H1 (cell line): ENCODE results near the gene EPHA1. TPM values are rescaled to one million over a fixed set of nuclear protein-coding genes. Genes with fewer than 3 reads are reported as not detected.

Experiments used
- CTCF ChIA-PET: fragments of 300-600 bp; sonication (Branson Sonifier 250); formaldehyde crosslinking; loops from one replicate; lab custom pipeline; 2021; ENCODE audit not compliant: partially characterized antibody; lab: Charles Lee
- POLR2A ChIA-PET: fragments of 300-600 bp; sonication (Branson Sonifier 250); formaldehyde crosslinking; loops from one replicate; lab custom pipeline; 2021; ENCODE audit warnings: inconsistent platforms; ENCODE audit not compliant: partially characterized antibody; lab: Charles Lee
- DNase-seq, 2 experiments: peaks; one replicate each; pipeline versions ENCODE4 v3.0.0 to v3.0.0-alpha.2; 2010 to 2022; ENCODE audit warnings: low spot score in 2 of 2, low read depth in 1 of 2, mixed read lengths in 1 of 2
- FAIRE-seq: peaks from 2 replicates; lab custom pipeline; 2011; peaks lifted over from hg19 to GRCh38; lab: Jason Lieb, UNC
- H2AFZ ChIP-seq: 2 replicates; pipeline ENCODE4 v1.8.1; 2012; ENCODE audit warnings: low read length, inconsistent platforms
- H2AK5ac ChIP-seq: 2 replicates; pipeline ENCODE4 v1.6.1; 2013; ENCODE audit warnings: low read depth, low read length
- H2BK120ac ChIP-seq: replicated peaks from 2 replicates; pipeline ENCODE3; 2013; ENCODE audit warnings: low read depth, low read length, inconsistent platforms
- H2BK12ac ChIP-seq: 2 replicates; pipeline ENCODE4 v1.6.1; 2013; ENCODE audit warnings: low read depth, low read length
- H2BK15ac ChIP-seq: 2 replicates; pipeline ENCODE4 v1.6.1; 2013; ENCODE audit warnings: low read length
- H2BK20ac ChIP-seq: 2 replicates; pipeline ENCODE4 v1.6.1; 2013; ENCODE audit warnings: low read length
- H2BK5ac ChIP-seq: 2 replicates; pipeline ENCODE4 v1.6.1; 2013; ENCODE audit warnings: low read depth, low read length
- H3K14ac ChIP-seq: 2 replicates; pipeline ENCODE4 v1.6.1; 2013; ENCODE audit warnings: inconsistent platforms; ENCODE audit not compliant: insufficient read length
- H3K18ac ChIP-seq: 2 replicates; pipeline ENCODE4 v1.6.1; 2013; ENCODE audit warnings: low read length; ENCODE audit errors: extremely low read depth
- H3K23ac ChIP-seq: 2 replicates; pipeline ENCODE4 v1.6.1; 2013; ENCODE audit warnings: inconsistent platforms; ENCODE audit not compliant: insufficient read length
- H3K23me2 ChIP-seq: 2 replicates; pipeline ENCODE4 v1.6.1; 2013; ENCODE audit warnings: low read depth, low read length
- H3K27ac ChIP-seq: 2 replicates; pipeline ENCODE4 v1.6.1; 2011; ENCODE audit warnings: low read depth, low read length, inconsistent platforms
- H3K27me3 ChIP-seq, 4 experiments: replicated peaks in 1 of 4; 1 replicate in 1 of 4; 2 replicates in 3 of 4; pipeline versions ENCODE4 v1.6.1 to v1.8.1; 2011 to 2013; ENCODE audit warnings: low read length in 3 of 4, mild to moderate bottlenecking in 3 of 4, inconsistent platforms in 2 of 4, mixed read lengths in 2 of 4, moderate library complexity in 1 of 4; ENCODE audit not compliant: control insufficient read depth in 3 of 4, insufficient read depth in 3 of 4; ENCODE audit errors: extremely low read depth in 1 of 4
- H3K36me3 ChIP-seq, 4 experiments: 2 replicates each; pipeline versions ENCODE4 v1.6.1 to v1.8.1; 2011 to 2013; ENCODE audit warnings: mild to moderate bottlenecking in 4 of 4, low read length in 3 of 4, moderate library complexity in 2 of 4, control low read depth in 1 of 4, inconsistent platforms in 1 of 4; ENCODE audit not compliant: insufficient read depth in 4 of 4, control insufficient read depth in 2 of 4
- H3K4ac ChIP-seq: replicated peaks from 2 replicates; pipeline ENCODE3; 2013; ENCODE audit warnings: low read length, low read depth, mixed read lengths, inconsistent platforms; ENCODE audit not compliant: insufficient read length
- H3K4me1 ChIP-seq, 4 experiments: replicated peaks in 1 of 4; 1 replicate in 1 of 4; 2 replicates in 3 of 4; pipeline versions ENCODE4 v1.6.1 to v1.8.1; 2011 to 2013; ENCODE audit warnings: low read length in 3 of 4, inconsistent platforms in 2 of 4, mixed read lengths in 1 of 4; ENCODE audit not compliant: insufficient read depth in 4 of 4, control insufficient read depth in 3 of 4
- H3K4me2 ChIP-seq, 2 experiments: 2 replicates each; pipeline versions ENCODE4 v1.6.1 to v1.8.1; 2011 to 2013; ENCODE audit warnings: low read depth in 2 of 2, low read length in 2 of 2, control low read depth in 1 of 2, inconsistent platforms in 1 of 2, mild to moderate bottlenecking in 1 of 2; ENCODE audit not compliant: insufficient read depth in 1 of 2
- H3K4me3 ChIP-seq, 4 experiments: fragments of 200-600, 300-600 bp in 1 of 4; sonication (generic), shearing (Covaris generic), sonication (Bioruptor Twin) in 1 of 4; 2 replicates each; pipeline versions ENCODE4 v1.5.1 to v1.8.1; 2011 to 2016; ENCODE audit warnings: low read length in 4 of 4, low read depth in 3 of 4, control low read depth in 2 of 4, inconsistent platforms in 2 of 4, mild to moderate bottlenecking in 2 of 4, mixed read lengths in 1 of 4, moderate library complexity in 1 of 4; ENCODE audit not compliant: insufficient read depth in 2 of 4; ENCODE audit errors: extremely low read depth in 1 of 4
- H3K56ac ChIP-seq: replicated peaks from 2 replicates; pipeline ENCODE3; 2013; ENCODE audit warnings: low read depth, mild to moderate bottlenecking, mixed read lengths, low read length, inconsistent platforms; ENCODE audit not compliant: insufficient read length
- H3K79me1 ChIP-seq: 2 replicates; pipeline ENCODE4 v1.6.1; 2013; ENCODE audit warnings: low read depth, low read length, control low read depth
- H3K79me2 ChIP-seq, 2 experiments: 2 replicates each; pipeline versions ENCODE4 v1.6.1 to v1.8.1; 2012 to 2013; ENCODE audit warnings: low read length in 2 of 2, mild to moderate bottlenecking in 2 of 2, inconsistent platforms in 1 of 2; ENCODE audit not compliant: insufficient read depth in 2 of 2, control insufficient read depth in 1 of 2
- H3K9ac ChIP-seq, 4 experiments: replicated peaks in 1 of 4; 1 replicate in 1 of 4; 2 replicates in 3 of 4; pipeline versions ENCODE4 v1.6.1 to v1.8.1; 2011 to 2013; ENCODE audit warnings: low read depth in 3 of 4, low read length in 3 of 4, control low read depth in 2 of 4, mild to moderate bottlenecking in 2 of 4, moderate library complexity in 2 of 4, inconsistent platforms in 1 of 4; ENCODE audit errors: extremely low read depth in 1 of 4
- H3K9me3 ChIP-seq, 2 experiments: 2 replicates each; pipeline versions ENCODE4 v1.6.1 to v1.8.1; 2012 to 2013; ENCODE audit warnings: mild to moderate bottlenecking in 2 of 2, moderate library complexity in 2 of 2, control low read depth in 1 of 2, inconsistent platforms in 1 of 2, low read depth in 1 of 2, low read length in 1 of 2, mixed read lengths in 1 of 2; ENCODE audit not compliant: insufficient read depth in 2 of 2
- H4K20me1 ChIP-seq, 2 experiments: replicated peaks in 1 of 2; 2 replicates each; pipeline versions ENCODE3 to v1.8.1; 2011 to 2013; ENCODE audit warnings: inconsistent platforms in 2 of 2, low read length in 2 of 2, mild to moderate bottlenecking in 1 of 2; ENCODE audit not compliant: insufficient read depth in 2 of 2, control insufficient read depth in 1 of 2
- H4K5ac ChIP-seq: 2 replicates; pipeline ENCODE4 v1.6.1; 2013; ENCODE audit warnings: low read length, low read depth, mixed read lengths, inconsistent platforms; ENCODE audit not compliant: insufficient read length
- H4K8ac ChIP-seq: 2 replicates; pipeline ENCODE4 v1.8.0; 2013; ENCODE audit warnings: mild to moderate bottlenecking, moderate library complexity, low read length, inconsistent platforms; ENCODE audit not compliant: insufficient read depth; ENCODE audit errors: extremely low read depth
- H4K91ac ChIP-seq: replicated peaks from 2 replicates; pipeline ENCODE3; 2013; ENCODE audit warnings: low read length, mixed read lengths, inconsistent platforms; ENCODE audit not compliant: insufficient read length
- CBX5 ChIP-seq: fragments of 300-800, 300-1000 bp; sonication (generic); IDR thresholded peaks from 2 replicates; pipeline ENCODE4 v1.7.1; 2016; ENCODE audit warnings: antibody characterized with exemption, low read length, low read depth
- CTCF ChIP-seq, 3 experiments: IDR thresholded peaks; 1 replicate in 2 of 3; 2 replicates in 1 of 3; pipeline versions ENCODE4 v1.5.1 to v1.6.1; 2011; ENCODE audit warnings: low read length in 3 of 3, mild to moderate bottlenecking in 3 of 3, inconsistent platforms in 2 of 3, low read depth in 1 of 3, moderate library complexity in 1 of 3; ENCODE audit not compliant: insufficient read depth in 1 of 3; ENCODE audit errors: control extremely low read depth in 1 of 3
- HDAC6 ChIP-seq: IDR thresholded peaks from one replicate; pipeline ENCODE4 v1.7.1; 2012; ENCODE audit warnings: low read depth, mild to moderate bottlenecking, inconsistent platforms, low read length, moderate library complexity
- POLR2AphosphoS5 ChIP-seq: IDR thresholded peaks from 2 replicates; pipeline ENCODE4 v1.6.1; 2011; ENCODE audit warnings: low read depth, low read length
- POU5F1 ChIP-seq: IDR thresholded peaks from 2 replicates; pipeline ENCODE4 v1.6.1; 2011; ENCODE audit warnings: low read depth, mild to moderate bottlenecking, low read length, moderate library complexity
- RAD21 ChIP-seq, 2 experiments: IDR thresholded peaks in 1 of 2; conservative IDR thresholded peaks in 1 of 2; 2 replicates each; pipeline ENCODE4 v1.6.1; 2011; ENCODE audit warnings: low read depth in 2 of 2, low read length in 2 of 2, improper control_type of control experiment in 1 of 2, inconsistent platforms in 1 of 2, mild to moderate bottlenecking in 1 of 2, moderate library complexity in 1 of 2
- SIX5 ChIP-seq: IDR thresholded peaks from 2 replicates; pipeline ENCODE4 v1.6.1; 2011; ENCODE audit warnings: mild to moderate bottlenecking, low read depth, low read length
- SUZ12 ChIP-seq: fragments of 200-600 bp; sonication (generic); IDR thresholded peaks from 2 replicates; pipeline ENCODE4 v1.6.1; 2012; ENCODE audit warnings: mild to moderate bottlenecking, inconsistent platforms, low read length, moderate library complexity, mixed read lengths
- WGBS, 2 experiments: shearing (Covaris generic) in 1 of 2; methylation state at CpG; one replicate each; pipeline versions ENCODE4 v1.1.6 to v1.1.7; 2013 to 2015; ENCODE audit warnings: low lambda C conversion rate in 2 of 2, mixed read lengths in 2 of 2, inconsistent platforms in 1 of 2, low coverage in 1 of 2, missing lambda C conversion rate in 1 of 2; ENCODE audit not compliant: insufficient replicate concordance in 2 of 2, insufficient coverage in 1 of 2, insufficient read length in 1 of 2; ENCODE audit errors: extremely low coverage in 1 of 2, missing lambda C conversion rate in 1 of 2; 5-methylcytosine and 5-hydroxymethylcytosine counted together
- polyA plus RNA-seq, 7 experiments: library from polyadenylated mRNA; depleted of rRNA in 3 of 7; stranded (reverse) in 5 of 7; unstranded in 2 of 7; fragments of >200 nt in 5 of 7; fragments of 200-250 nt in 2 of 7; gene quantifications; 1 replicate in 5 of 7; 2 replicates in 1 of 7; 4 replicates in 1 of 7; pipeline versions ENCODE4 v1.2.1 to v1.2.3, GENCODE V29; 2011 to 2013; ENCODE audit warnings: missing spikeins in 2 of 7, mixed read lengths in 2 of 7
- total RNA-seq: library from RNA; stranded (reverse); fragmentation: NEBNext Ultra II Directional; extraction: Animal tissue kit (Norgen Biotek cat#: 25700); gene quantifications from 2 replicates; pipeline ENCODE4 v1.2.1, GENCODE V29; 2021

Gene EPHA1
- total and polyA plus RNA-seq, 2 of the 8 experiments (the other 6 are each of a cell fraction or from before 2014, with no cell fraction given), result 86.5 to 133 TPM

GRCh38 chr7:143389316-143390103 lies 19.1 kb downstream of the EPHA1 start:
- H3K79me2 ChIP-seq, result peaks cover 0 to 16% of the 10 kb centered on the region in 2 experiments; a peak in 2 of 4 replicates
- H2BK15ac ChIP-seq, result no peak overlapping the region
- no peak overlapping the region for H3K23ac ChIP-seq
- no peak overlapping the region for H3K4me2 ChIP-seq
- WGBS, 2 experiments, result 92% methylated on average over 12 of the region's 15 CpGs; no CpG with 5 or more reads in 1 of the 2 experiments
- H3K9ac ChIP-seq, result no peak overlapping the region
- peaks cover 45 to 57% of the 10 kb centered on the region in 2 experiments for H4K20me1 ChIP-seq
- no peak overlapping the region for H3K56ac ChIP-seq
- H3K27ac ChIP-seq, result no peak overlapping the region
- H4K5ac ChIP-seq, result no peak overlapping the region
- FAIRE-seq (no peak), DNase-seq (no peak)
- H3K23me2 ChIP-seq, result peaks cover 4% of the 10 kb centered on the region; the same call in 1 of the 2 replicates
- H3K4me1 ChIP-seq, result peaks cover 0 to 5% (median 0%) of the 10 kb centered on the region in 4 experiments; a peak in 3 of 7 replicates
- H2BK120ac ChIP-seq, result no peak overlapping the region
- CTCF ChIA-PET, result interaction anchor here (0.6 to 23.5 kb wide), 15 partner anchors 8 to 147 kb away, joined by 3 to 359 read pairs (median 9); partner anchors contain the start of genes EPHA1 and ZYX
- H2AK5ac ChIP-seq, result no peak overlapping the region
- H3K36me3 ChIP-seq, result peaks cover 23 to 76% (median 59%) of the 10 kb centered on the region in 4 experiments
- no peak overlapping the region for H3K18ac ChIP-seq
- H4K91ac ChIP-seq, result no peak overlapping the region
- POLR2A ChIA-PET, result interaction anchor here (1.1 to 25.2 kb wide), 13 partner anchors 12 to 90 kb away, joined by 3 to 518 read pairs (median 9); partner anchors contain the start of genes EPHA1, FAM131B and ZYX
- 0 out of 2 replicates have a peak overlapping the region, but pooled peaks have one; percentile 27 for H2BK12ac ChIP-seq
- no peak overlapping the region for H2BK20ac ChIP-seq
- peak overlapping the region; percentile 52; the same call in 1 of the 2 replicates for H2BK5ac ChIP-seq
- no peak overlapping the region for H3K4me3 ChIP-seq
- H3K79me1 ChIP-seq, result peaks cover 17% of the 10 kb centered on the region
- H3K9me3 ChIP-seq, result no peaks in the 10 kb centered on the region
- no peak overlapping the region for H2AFZ ChIP-seq
- peak overlapping the region; percentile 65; the same call in 1 of the 2 replicates for H4K8ac ChIP-seq
- H3K27me3 ChIP-seq, result no peaks in the 10 kb centered on the region
- H3K4ac ChIP-seq, result no peak overlapping the region
- no peak overlapping the region for H3K14ac ChIP-seq
- TF ChIP-seq SUZ12 (no peak), CBX5 (no peak), CTCF (IDR thresholded peaks at IDR 0.05; ENCODE audit: control extremely low read depth in 1 of 3, insufficient read depth in 1 of 3, low read depth in 1 of 3, low read length in 3 of 3) (peak in 2 of 3 experiments; percentile 20; a peak in 2 of 4 replicates), POU5F1 (no peak), SIX5 (no peak), HDAC6 (no peak), POLR2AphosphoS5 (peak; percentile 44; the same call in 1 of the 2 replicates), RAD21 (IDR thresholded peaks at IDR 0.05 in 1 of 2, conservative IDR thresholded peaks at IDR 0.05 in 1 of 2; ENCODE audit: low read depth in 2 of 2, low read length in 2 of 2) (peak; percentile 11 to 32; a peak in 3 of 4 replicates)
